ENCODE measurements around the gene TMEM82.

The TMEM82 gene

DNA sequence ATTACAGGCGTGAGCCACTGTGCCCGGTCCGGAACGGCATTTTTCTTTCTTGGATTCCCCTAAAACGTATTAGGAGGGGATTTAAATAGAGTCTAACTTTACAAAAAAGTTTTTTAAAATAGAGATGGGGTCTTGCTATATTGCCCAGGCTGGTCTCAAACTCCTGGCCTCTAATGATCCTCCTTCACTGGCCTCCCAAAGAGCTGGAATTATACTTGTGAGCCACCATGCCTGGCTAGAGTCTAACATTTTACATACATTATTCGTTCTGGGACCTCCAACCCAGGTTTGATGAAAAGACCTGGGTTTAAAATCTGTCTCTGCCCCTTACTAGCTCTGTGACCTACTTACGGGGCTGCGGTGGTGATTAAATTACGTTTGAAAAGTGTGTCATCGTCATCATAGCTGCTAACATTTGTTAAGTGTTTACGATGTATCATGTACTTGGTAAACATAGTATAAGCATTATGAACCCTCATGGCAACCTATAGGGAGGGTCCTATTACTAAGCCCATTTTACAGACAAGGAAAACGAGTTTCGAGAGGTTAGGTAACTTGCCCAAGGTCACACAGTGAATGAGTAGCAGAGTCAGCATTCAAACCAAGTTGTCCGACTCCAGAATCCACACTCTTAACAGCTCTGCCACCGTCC is 33.7 kb upstream of the TMEM82 start:
- H3K27me3 ChIP-seq (ENCODE audit: insufficient read depth, low read length), result no peaks in the 10 kb centered on the region
- H3K4me1 ChIP-seq (ENCODE audit: insufficient read depth, low read length), result peaks cover 2% of the 10 kb centered on the region
- H3K4me3 ChIP-seq (ENCODE audit: low read length), result no peak overlapping the region
- peaks cover 11% of the 10 kb centered on the region for H3K36me3 ChIP-seq (ENCODE audit: insufficient read depth, low read length)
- no peaks in the 10 kb centered on the region for H3K9me3 ChIP-seq (ENCODE audit: low read length)
- H2AFZ ChIP-seq (ENCODE audit: low read depth, low read length), result no peak overlapping the region

GRCh38 chr1:15709226-15709625 is 33.1 kb upstream of the TMEM82 start:
- no peaks in the 10 kb centered on the region for H3K9me3 ChIP-seq (ENCODE audit: low read length)
- no peaks in the 10 kb centered on the region for H3K4me1 ChIP-seq (ENCODE audit: insufficient read depth, low read length)
- H3K27me3 ChIP-seq (ENCODE audit: insufficient read depth, low read length), result no peaks in the 10 kb centered on the region
- no peak overlapping the region for H3K4me3 ChIP-seq (ENCODE audit: low read length)
- H3K36me3 ChIP-seq (ENCODE audit: insufficient read depth, low read length), result peaks cover 11% of the 10 kb centered on the region
- no peak overlapping the region for H2AFZ ChIP-seq (ENCODE audit: low read depth, low read length)

DNA sequence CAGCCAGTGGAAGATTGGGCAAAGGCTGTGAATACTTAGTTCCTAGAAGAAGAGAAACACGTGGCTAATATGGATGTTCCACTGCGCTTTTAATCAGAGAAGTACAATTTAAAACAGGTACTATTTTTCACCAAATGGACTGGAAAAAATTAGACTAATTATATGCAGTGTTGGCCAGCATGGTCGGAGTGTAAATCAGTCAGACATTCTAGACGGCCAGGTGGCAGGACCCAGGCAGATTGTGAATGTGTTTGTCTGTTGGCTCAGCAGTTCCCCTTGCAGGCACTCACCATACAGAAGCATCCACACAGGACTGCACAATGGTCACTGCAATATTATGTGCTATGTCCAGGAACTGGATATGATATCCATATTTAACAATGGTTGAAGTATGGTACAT is 30.1 kb upstream of the TMEM82 start:
- Histone ChIP-seq H3K27me3 (ENCODE audit: insufficient read depth, low read length) (no peaks in the 10 kb centered on the region), H3K4me1 (ENCODE audit: insufficient read depth, low read length) (no peaks in the 10 kb centered on the region), H3K4me3 (ENCODE audit: low read length) (no peak overlapping the region), H2AFZ (ENCODE audit: low read depth, low read length) (no peak overlapping the region), H3K36me3 (ENCODE audit: insufficient read depth, low read length) (peaks cover 13% of the 10 kb centered on the region), H3K9me3 (ENCODE audit: low read length) (no peaks in the 10 kb centered on the region)

DNA sequence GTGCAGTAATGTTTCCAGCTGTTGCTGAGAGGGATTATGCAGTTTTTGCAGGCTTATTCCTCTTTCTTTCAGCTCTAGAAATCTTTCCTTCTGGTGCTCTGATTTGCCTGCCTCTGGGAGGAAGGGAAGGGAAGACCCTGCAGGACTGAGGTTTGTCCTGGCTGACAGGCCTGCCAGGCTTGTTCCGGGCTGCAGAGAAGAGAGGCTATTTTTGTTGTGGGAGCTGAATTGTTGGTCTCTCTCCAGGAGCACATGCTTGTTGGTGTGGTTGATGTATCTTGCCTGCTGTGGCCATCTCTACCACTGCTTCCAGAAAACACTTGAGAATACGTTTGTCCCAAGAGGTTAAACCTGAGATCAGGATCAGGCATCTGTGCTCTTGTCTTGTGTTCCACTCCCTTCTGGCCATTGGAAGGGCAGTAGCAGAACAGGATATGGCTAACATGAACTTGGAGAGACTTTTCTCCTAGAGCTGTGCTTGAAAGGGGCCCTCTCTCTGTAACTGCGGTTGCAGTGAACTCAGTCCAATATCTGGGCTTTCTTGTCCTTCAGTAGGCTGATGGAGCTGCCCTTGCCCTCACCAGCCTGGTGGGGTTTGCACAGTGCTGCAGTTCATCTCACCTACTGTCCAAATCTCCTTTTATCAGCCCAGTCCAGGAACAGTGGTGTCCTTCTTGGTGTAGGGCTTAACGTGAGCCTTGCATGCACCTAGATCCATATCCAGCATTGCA is 27.7 kb upstream of the TMEM82 start:
- Histone ChIP-seq H3K9me3 (ENCODE audit: low read length) (no peaks in the 10 kb centered on the region), H3K27me3 (ENCODE audit: insufficient read depth, low read length) (no peaks in the 10 kb centered on the region), H3K4me3 (ENCODE audit: low read length) (no peak overlapping the region), H3K4me1 (ENCODE audit: insufficient read depth, low read length) (no peaks in the 10 kb centered on the region), H3K36me3 (ENCODE audit: insufficient read depth, low read length) (peaks cover 32% of the 10 kb centered on the region), H2AFZ (ENCODE audit: low read depth, low read length) (no peak overlapping the region)

GRCh38 chr1:15717418-15718125 is 24.7 kb upstream of the TMEM82 start:
- Histone ChIP-seq H3K27me3 (ENCODE audit: insufficient read depth, low read length) (no peaks in the 10 kb centered on the region), H3K4me1 (ENCODE audit: insufficient read depth, low read length) (no peaks in the 10 kb centered on the region), H2AFZ (ENCODE audit: low read depth, low read length) (no peak overlapping the region), H3K9me3 (ENCODE audit: low read length) (no peaks in the 10 kb centered on the region), H3K36me3 (ENCODE audit: insufficient read depth, low read length) (peaks cover 47% of the 10 kb centered on the region), H3K4me3 (ENCODE audit: low read length) (no peak overlapping the region)

DNA sequence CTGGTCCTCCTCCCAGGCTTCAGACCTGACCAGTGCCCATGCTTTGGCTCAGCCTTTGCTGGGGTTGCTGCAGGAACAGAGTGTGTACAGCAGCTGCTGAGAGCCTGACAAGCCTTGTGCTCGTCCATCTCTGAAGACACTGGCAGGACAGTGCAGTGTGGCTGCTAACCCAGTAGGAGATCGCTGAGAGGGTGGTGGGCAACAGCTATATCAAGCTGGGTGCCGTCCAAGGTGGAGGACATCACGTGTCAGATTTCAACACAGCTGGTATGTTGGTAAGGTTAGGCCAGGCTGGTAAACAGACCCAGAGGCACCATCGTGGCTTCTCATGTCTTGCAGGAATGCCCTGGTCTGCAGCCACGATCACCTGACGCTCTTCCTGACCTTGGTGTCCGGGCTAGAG is 24.1 kb upstream of the TMEM82 start:
- no peaks in the 10 kb centered on the region for H3K4me1 ChIP-seq (ENCODE audit: insufficient read depth, low read length)
- H3K36me3 ChIP-seq (ENCODE audit: insufficient read depth, low read length), result peaks cover 52% of the 10 kb centered on the region
- no peak overlapping the region for H2AFZ ChIP-seq (ENCODE audit: low read depth, low read length)
- no peak overlapping the region for H3K4me3 ChIP-seq (ENCODE audit: low read length)
- H3K9me3 ChIP-seq (ENCODE audit: low read length), result no peaks in the 10 kb centered on the region
- H3K27me3 ChIP-seq (ENCODE audit: insufficient read depth, low read length), result no peaks in the 10 kb centered on the region

DNA sequence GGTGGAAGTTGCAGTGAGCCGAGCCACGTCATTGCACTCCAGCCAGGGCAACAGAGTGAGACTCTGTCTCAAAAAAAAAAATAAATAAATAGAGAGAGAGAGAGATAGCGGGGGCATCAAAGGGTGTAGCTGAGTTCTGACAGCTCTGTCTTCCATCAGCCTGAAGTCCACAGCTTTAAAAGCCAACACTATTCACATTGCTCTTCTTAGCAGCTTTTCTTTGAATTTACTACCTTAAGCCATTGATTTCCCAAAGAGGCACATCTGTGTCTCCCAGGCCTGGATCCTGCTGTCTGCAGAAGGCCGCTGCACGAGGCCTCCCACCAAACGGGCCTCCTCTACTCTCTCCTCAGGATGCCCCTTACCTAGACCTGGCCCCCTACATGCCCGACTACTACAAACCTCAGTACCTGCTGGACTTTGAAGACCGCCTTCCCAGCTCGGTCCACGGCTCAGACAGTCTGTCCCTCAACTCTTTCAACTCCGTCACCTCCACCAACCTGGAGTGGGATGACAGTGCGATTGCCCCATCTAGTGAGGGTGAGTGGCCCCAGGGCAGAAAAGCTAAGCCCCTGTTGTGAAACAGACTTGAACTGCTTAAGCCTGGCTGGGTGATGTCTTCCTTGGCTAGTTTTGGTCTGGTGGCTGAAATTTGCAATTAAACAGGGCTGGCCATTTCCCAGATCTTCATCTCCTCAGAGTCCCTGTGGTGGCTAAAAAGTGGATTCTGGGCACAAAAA is 22.7 kb upstream of the TMEM82 start:
- Histone ChIP-seq H3K27me3 (ENCODE audit: insufficient read depth, low read length) (no peaks in the 10 kb centered on the region), H3K4me3 (ENCODE audit: low read length) (no peak overlapping the region), H2AFZ (ENCODE audit: low read depth, low read length) (no peak overlapping the region), H3K9me3 (ENCODE audit: low read length) (no peaks in the 10 kb centered on the region), H3K4me1 (ENCODE audit: insufficient read depth, low read length) (no peaks in the 10 kb centered on the region), H3K36me3 (ENCODE audit: insufficient read depth, low read length) (peaks cover 52% of the 10 kb centered on the region)

GRCh38 chr1:15720861-15721260 is 21.4 kb upstream of the TMEM82 start:
- H3K36me3 ChIP-seq (ENCODE audit: insufficient read depth, low read length), result peaks cover 58% of the 10 kb centered on the region
- H2AFZ ChIP-seq (ENCODE audit: low read depth, low read length), result no peak overlapping the region
- no peaks in the 10 kb centered on the region for H3K27me3 ChIP-seq (ENCODE audit: insufficient read depth, low read length)

DNA sequence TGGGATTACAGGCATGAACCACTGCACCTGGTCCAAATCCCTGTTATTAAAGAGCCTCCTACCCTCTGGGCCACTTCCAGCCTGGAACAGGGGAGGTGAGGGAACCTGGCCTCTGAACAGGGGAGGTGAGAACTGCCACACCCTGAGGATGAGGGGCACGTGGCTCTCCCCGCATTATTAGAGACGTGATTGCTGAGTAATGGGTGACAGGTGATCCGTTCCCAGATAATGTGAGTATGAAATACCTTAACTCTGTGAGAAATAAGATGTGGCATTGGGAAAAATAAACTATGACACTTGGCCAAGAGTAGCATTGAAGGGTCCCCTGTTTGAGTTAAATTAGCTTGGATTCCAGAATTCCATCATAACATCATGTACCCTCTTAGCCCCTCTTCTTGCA is 19.9 kb upstream of the TMEM82 start:
- Histone ChIP-seq H3K4me3 (ENCODE audit: low read length) (no peak overlapping the region), H2AFZ (ENCODE audit: low read depth, low read length) (no peak overlapping the region), H3K9me3 (ENCODE audit: low read length) (no peaks in the 10 kb centered on the region), H3K4me1 (ENCODE audit: insufficient read depth, low read length) (no peaks in the 10 kb centered on the region), H3K27me3 (ENCODE audit: insufficient read depth, low read length) (no peaks in the 10 kb centered on the region), H3K36me3 (ENCODE audit: insufficient read depth, low read length) (peaks cover 58% of the 10 kb centered on the region)

More at GRCh38 chr1:15720861-15721260, 21.4 kb upstream of the TMEM82 start:
- no peaks in the 10 kb centered on the region for H3K9me3 ChIP-seq (ENCODE audit: low read length)
- H3K4me3 ChIP-seq (ENCODE audit: low read length), result no peak overlapping the region
- no peaks in the 10 kb centered on the region for H3K4me1 ChIP-seq (ENCODE audit: insufficient read depth, low read length)

DNA sequence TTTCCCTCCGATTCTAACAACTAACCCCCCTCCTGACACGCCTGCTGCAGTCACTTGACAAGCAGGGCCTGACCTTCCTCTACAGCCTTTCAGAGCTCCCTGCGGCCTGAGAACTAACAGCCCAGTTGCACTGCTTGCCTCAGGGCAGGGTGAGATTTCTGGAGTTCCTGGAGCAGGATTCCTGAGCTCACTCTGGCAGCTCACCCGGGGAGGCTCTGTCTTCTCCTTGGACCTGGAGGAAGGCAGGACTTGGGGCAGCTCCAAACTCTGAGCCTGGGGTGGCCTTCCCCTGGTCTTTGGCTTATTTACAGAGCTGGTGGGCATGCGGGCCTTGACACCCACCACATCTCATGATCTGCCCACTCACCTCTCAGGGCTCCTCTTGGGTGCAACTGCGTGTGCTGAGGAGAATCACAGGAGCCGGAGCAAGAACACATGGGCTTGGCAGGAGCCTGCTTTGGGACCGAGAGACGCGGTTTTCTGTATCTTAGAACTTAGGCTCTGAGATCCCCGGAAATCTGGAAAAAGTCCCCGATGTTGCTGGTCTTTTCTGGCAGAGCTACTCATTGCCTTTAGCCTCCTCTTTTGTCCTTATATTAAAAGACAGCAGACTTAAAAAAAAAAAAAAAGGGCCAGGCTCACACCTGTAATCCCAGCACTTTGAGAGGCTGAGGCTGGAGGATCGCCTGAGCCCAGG is 19.3 kb upstream of the TMEM82 start:
- H3K36me3 ChIP-seq (ENCODE audit: insufficient read depth, low read length), result peaks cover 59% of the 10 kb centered on the region

GRCh38 chr1:15723631-15724246 is 18.6 kb upstream of the TMEM82 start:
- Histone ChIP-seq H2AFZ (ENCODE audit: low read depth, low read length) (no peak overlapping the region), H3K36me3 (ENCODE audit: insufficient read depth, low read length) (peaks cover 61% of the 10 kb centered on the region), H3K4me1 (ENCODE audit: insufficient read depth, low read length) (no peaks in the 10 kb centered on the region), H3K9me3 (ENCODE audit: low read length) (no peaks in the 10 kb centered on the region), H3K4me3 (ENCODE audit: low read length) (no peak overlapping the region), H3K27me3 (ENCODE audit: insufficient read depth, low read length) (no peaks in the 10 kb centered on the region)

More for the DNA sequence above, 19.3 kb upstream of the TMEM82 start:
- Histone ChIP-seq H3K4me3 (ENCODE audit: low read length) (no peak overlapping the region), H3K9me3 (ENCODE audit: low read length) (no peaks in the 10 kb centered on the region), H3K27me3 (ENCODE audit: insufficient read depth, low read length) (no peaks in the 10 kb centered on the region), H3K4me1 (ENCODE audit: insufficient read depth, low read length) (no peaks in the 10 kb centered on the region), H2AFZ (ENCODE audit: low read depth, low read length) (no peak overlapping the region)
